Neural progenitor cell (in vitro differentiated cells): Measurements from ENCODE around the gene R3HCC1L. TPM values are rescaled to one million over a fixed set of nuclear protein-coding genes. Genes with fewer than 3 reads are reported as not detected.
A peak's percentile ranks its signal among the peaks of the same experiment; 100 is the strongest.
"Not testable (repeated sequence)": the region's sequence is repeated elsewhere in the genome, so short reads cannot be mapped to it uniquely, and the experiment has no call there.

Experiments used
- DNase-seq: peaks from one replicate; pipeline ENCODE4 v3.0.0-alpha.2; 2016; ENCODE audit warnings: low spot score
- H2AFZ ChIP-seq: fragments of 200-600 bp; sonication (generic); replicated peaks from 2 replicates; pipeline ENCODE4 v1.6.1; 2016; ENCODE audit warnings: antibody characterized with exemption
- H3F3A ChIP-seq: fragments of 200-600 bp; sonication (generic); 2 replicates; pipeline ENCODE4 v1.6.1; 2016; ENCODE audit warnings: antibody characterized with exemption, low read depth
- H3K27ac ChIP-seq: fragments of 200-600 bp; sonication (generic); 2 replicates; pipeline ENCODE4 v1.5.1; 2016; ENCODE audit warnings: mild to moderate bottlenecking
- H3K27me3 ChIP-seq: fragments of 200-600 bp; sonication (generic); 2 replicates; pipeline ENCODE4 v1.6.1; 2016; ENCODE audit warnings: mild to moderate bottlenecking, moderate library complexity
- H3K36me3 ChIP-seq: fragments of 200-600 bp; sonication (generic); 2 replicates; pipeline ENCODE4 v1.5.1; 2016
- H3K4me1 ChIP-seq: fragments of 200-600 bp; sonication (generic); 2 replicates; pipeline ENCODE4 v1.6.1; 2016; ENCODE audit warnings: mixed run types
- H3K4me2 ChIP-seq: fragments of 200-600 bp; sonication (generic); 2 replicates; pipeline ENCODE4 v1.6.1; 2016
- H3K4me3 ChIP-seq: fragments of 200-600 bp; sonication (generic); 2 replicates; pipeline ENCODE4 v1.5.1; 2016
- H3K79me2 ChIP-seq: fragments of 200-600 bp; sonication (generic); 2 replicates; pipeline ENCODE4 v1.6.1; 2016; ENCODE audit warnings: low read depth
- H3K9ac ChIP-seq: fragments of 200-600 bp; sonication (generic); 2 replicates; pipeline ENCODE4 v1.6.1; 2016
- H3K9me3 ChIP-seq: fragments of 200-600 bp; sonication (generic); 2 replicates; pipeline ENCODE4 v1.5.1; 2016; ENCODE audit warnings: low read depth
- H4K20me1 ChIP-seq: fragments of 200-600 bp; sonication (generic); 2 replicates; pipeline ENCODE4 v1.6.1; 2016; ENCODE audit warnings: low read depth
- H3K27ac Mint-ChIP-seq: 3 replicates; pipeline ENCODE4 v1.8.0; 2021; ENCODE audit warnings: mixed read lengths
- H3K27me3 Mint-ChIP-seq: 2 replicates; pipeline ENCODE4 v1.8.0; 2022; ENCODE audit warnings: low read depth, mild to moderate bottlenecking, inconsistent platforms, moderate library complexity, mixed read lengths; ENCODE audit not compliant: insufficient read depth
- H3K36me3 Mint-ChIP-seq: 3 replicates; pipeline ENCODE4 v1.8.0; 2021; ENCODE audit warnings: mixed read lengths
- H3K4me1 Mint-ChIP-seq: 3 replicates; pipeline ENCODE4 v1.8.0; 2021; ENCODE audit warnings: mixed read lengths
- H3K4me3 Mint-ChIP-seq: 3 replicates; pipeline ENCODE4 v1.8.0; 2021; ENCODE audit warnings: mild to moderate bottlenecking, moderate library complexity, mixed read lengths
- H3K9me3 Mint-ChIP-seq: 3 replicates; pipeline ENCODE4 v1.8.0; 2020; ENCODE audit warnings: mixed read lengths
- CTCF ChIP-seq: fragments of 200-600 bp; sonication (generic); IDR thresholded peaks from 2 replicates; pipeline ENCODE4 v1.5.1; 2017; ENCODE audit warnings: antibody characterized with exemption, mild to moderate bottlenecking
- EZH2 ChIP-seq: fragments of 200-600 bp; sonication (generic); IDR thresholded peaks from 2 replicates; pipeline ENCODE4 v1.6.1; 2017; ENCODE audit warnings: antibody characterized with exemption, mild to moderate bottlenecking, moderate library complexity
- EZH2phosphoT487 ChIP-seq: fragments of 200-600 bp; sonication (generic); IDR thresholded peaks from 2 replicates; pipeline ENCODE4 v1.6.1; 2017; ENCODE audit warnings: antibody characterized with exemption
- total RNA-seq: library from RNA; depleted of rRNA; stranded (reverse); fragments of >200 nt; gene quantifications from 2 replicates; pipeline ENCODE4 v1.2.3, GENCODE V29; 2015; ENCODE audit warnings: low replicate concordance

R3HCC1L gene
- total RNA-seq, 1 donor from 2014 or later = 26.8 TPM

- no peak for TF ChIP-seq EZH2
- no peak for TF ChIP-seq CTCF
- no peak for TF ChIP-seq EZH2phosphoT487
- Mint-ChIP-seq H3K9me3 (peaks cover 6% of the 10 kb centered on the region), H3K4me1 (peaks cover 18% of the 10 kb centered on the region), H3K27ac (no peak overlapping the region), H3K36me3 (peaks cover 28% of the 10 kb centered on the region), H3K27me3 (peaks cover 2% of the 10 kb centered on the region), H3K4me3 (no peak overlapping the region)
- Histone ChIP-seq H4K20me1 (peaks cover 38% of the 10 kb centered on the region), H3K4me3 (no peak overlapping the region), H3K4me1 (peaks cover 17% of the 10 kb centered on the region), H3K27ac (no peak overlapping the region), H2AFZ (no peak overlapping the region), H3K36me3 (peaks cover 8% of the 10 kb centered on the region), H3K9me3 (no peaks in the 10 kb centered on the region), H3F3A (no peaks in the 10 kb centered on the region), H3K27me3 (no peaks in the 10 kb centered on the region), H3K4me2 (no peak overlapping the region), H3K79me2 (peaks cover 14% of the 10 kb centered on the region), H3K9ac (no peak overlapping the region)
- no peak for DNase-seq
These were observed 37.6 kb downstream of the R3HCC1L start for GRCh38 chr10:98172073-98172472.

- Histone ChIP-seq H3K27me3 (no peaks in the 10 kb centered on the region), H3K36me3 (peaks cover 8% of the 10 kb centered on the region), H4K20me1 (peaks cover 34% of the 10 kb centered on the region), H3K4me3 (no peak overlapping the region), H3K9ac (no peak overlapping the region), H3K4me2 (peak overlapping the region; percentile 53), H2AFZ (no peak overlapping the region), H3F3A (no peaks in the 10 kb centered on the region), H3K4me1 (peaks cover 17% of the 10 kb centered on the region), H3K27ac (no peak overlapping the region), H3K9me3 (no peaks in the 10 kb centered on the region), H3K79me2 (peaks cover 18% of the 10 kb centered on the region)
- no peak for DNase-seq
- TF ChIP-seq EZH2phosphoT487 (no peak), EZH2 (no peak), CTCF (no peak)
- Mint-ChIP-seq H3K4me1 (peaks cover 16% of the 10 kb centered on the region), H3K27me3 (peaks cover 2% of the 10 kb centered on the region), H3K36me3 (peaks cover 32% of the 10 kb centered on the region), H3K27ac (no peak overlapping the region), H3K4me3 (no peak overlapping the region), H3K9me3 (peaks cover 10% of the 10 kb centered on the region)
These were observed 38.0 kb downstream of the R3HCC1L start for GRCh38 chr10:98172495-98172894.

- Histone ChIP-seq H3K9me3 (no peaks in the 10 kb centered on the region), H3K4me2 (peak overlapping the region; percentile 53), H3F3A (no peaks in the 10 kb centered on the region), H3K27ac (no peak overlapping the region), H4K20me1 (peaks cover 27% of the 10 kb centered on the region), H3K4me1 (peaks cover 17% of the 10 kb centered on the region), H3K36me3 (peaks cover 8% of the 10 kb centered on the region), H3K27me3 (no peaks in the 10 kb centered on the region), H3K79me2 (peaks cover 24% of the 10 kb centered on the region), H3K4me3 (no peak overlapping the region), H2AFZ (no peak overlapping the region), H3K9ac (no peak overlapping the region)
- Mint-ChIP-seq H3K27me3 (peaks cover 2% of the 10 kb centered on the region), H3K36me3 (peaks cover 38% of the 10 kb centered on the region), H3K9me3 (peaks cover 16% of the 10 kb centered on the region), H3K4me1 (peaks cover 9% of the 10 kb centered on the region), H3K4me3 (no peak overlapping the region), H3K27ac (no peak overlapping the region)
- DNase-seq = peak; percentile 43
- no peak for TF ChIP-seq EZH2
- no peak for TF ChIP-seq CTCF
- TF ChIP-seq EZH2phosphoT487 = no peak
These were observed 38.8 kb downstream of the R3HCC1L start for GRCh38 chr10:98173260-98173659.

- Mint-ChIP-seq H3K36me3 (peaks cover 44% of the 10 kb centered on the region), H3K9me3 (peaks cover 38% of the 10 kb centered on the region)
- peaks cover 22% of the 10 kb centered on the region for H3K79me2 ChIP-seq
- not testable (repeated sequence) for H3K27me3 ChIP-seq, H3K9ac ChIP-seq, H3K4me3 Mint-ChIP-seq, H3K4me3 ChIP-seq, H3K27me3 Mint-ChIP-seq, H3K27ac ChIP-seq, H3K9me3 ChIP-seq, H3K36me3 ChIP-seq, DNase-seq, H2AFZ ChIP-seq, H3K4me2 ChIP-seq, H3K4me1 Mint-ChIP-seq, H3K27ac Mint-ChIP-seq, H3K4me1 ChIP-seq, H4K20me1 ChIP-seq, H3F3A ChIP-seq
These were observed 48.0 kb downstream of the R3HCC1L start for GRCh38 chr10:98182351-98182915.
